HepG2 (cell line): Measurements from ENCODE around the gene NYNRIN. TPM values are rescaled to one million over a fixed set of nuclear protein-coding genes. Genes with fewer than 3 reads are reported as not detected.

ENCODE experiments used
- BORCS8-MEF2B ChIP-seq: sonication (generic); formaldehyde crosslinking; IDR thresholded peaks from 2 replicates; pipeline ENCODE4 v1.8.0; 2022; ENCODE audit warnings: mild to moderate bottlenecking, missing genetic modification reagents
- DNMT1 ChIP-seq: sonication (generic); formaldehyde crosslinking; IDR thresholded peaks from 2 replicates; pipeline ENCODE4 v1.5.1; 2020; ENCODE audit warnings: mild to moderate bottlenecking, missing genetic modification reagents
- DNMT3B ChIP-seq: conservative IDR thresholded peaks from 2 replicates; pipeline ENCODE4 v1.6.1; 2016; ENCODE audit warnings: missing biosample characterization, control low read depth
- HMG20A ChIP-seq: IDR thresholded peaks from 2 replicates; pipeline ENCODE4 v1.6.1; 2016; ENCODE audit warnings: borderline replicate concordance
- NFYB ChIP-seq: sonication (generic); formaldehyde crosslinking; IDR thresholded peaks from 2 replicates; pipeline ENCODE4 v1.4.0; 2020; ENCODE audit warnings: missing genetic modification reagents
- RFXAP ChIP-seq: sonication (generic); formaldehyde crosslinking; IDR thresholded peaks from 2 replicates; pipeline ENCODE4 v1.4.0; 2020; ENCODE audit warnings: missing genetic modification reagents, borderline replicate concordance
- SOX5 ChIP-seq: IDR thresholded peaks from 2 replicates; pipeline ENCODE4 v1.6.1; 2016; ENCODE audit warnings: borderline replicate concordance
- ZNF350 ChIP-seq: sonication (generic); formaldehyde crosslinking; IDR thresholded peaks from 2 replicates; pipeline ENCODE4 v1.4.0; 2020; ENCODE audit warnings: mild to moderate bottlenecking, low read depth, missing genetic modification reagents, borderline replicate concordance
- ZNF496 ChIP-seq: sonication (generic); formaldehyde crosslinking; IDR thresholded peaks from 2 replicates; pipeline ENCODE4 v1.8.1; 2023; ENCODE audit warnings: mild to moderate bottlenecking, moderate library complexity, missing genetic modification reagents; ENCODE audit not compliant: insufficient replicate concordance
- ZNF501 ChIP-seq: sonication (generic); formaldehyde crosslinking; IDR thresholded peaks from 2 replicates; pipeline ENCODE4 v1.5.1; 2020; ENCODE audit warnings: mild to moderate bottlenecking, moderate library complexity, missing genetic modification reagents
- ZNF569 ChIP-seq: sonication (generic); formaldehyde crosslinking; IDR thresholded peaks from 2 replicates; pipeline ENCODE4 v1.5.0; 2020; ENCODE audit warnings: mild to moderate bottlenecking, missing genetic modification reagents, moderate library complexity, borderline replicate concordance
- polyA plus RNA-seq, 8 experiments: library from polyadenylated mRNA; depleted of rRNA in 3 of 8; stranded (reverse) in 7 of 8; unstranded in 1 of 8; fragments of >200 nt; fragmentation: Illumina TruSeq in 4 of 8; extraction: Trizol in 4 of 8; gene quantifications; 2 replicates each; pipeline versions ENCODE4 v1.2.1 to v1.2.3, GENCODE V29; 2011 to 2016; ENCODE audit warnings: low read depth in 4 of 8, missing spikeins in 1 of 8, mixed read lengths in 1 of 8; ENCODE audit not compliant: insufficient read depth in 1 of 8
- total RNA-seq, 5 experiments: library from RNA; depleted of rRNA; stranded (reverse); fragments of >200 nt; fragmentation: Illumina TruSeq; extraction: Trizol; gene quantifications; 2 replicates each; pipeline ENCODE4 v1.2.3, GENCODE V29; 2016; ENCODE audit warnings: low read depth in 1 of 5
- TF ChIP-seq, protein P1 (sequence below): sonication (generic); formaldehyde crosslinking; IDR thresholded peaks from 2 replicates; pipeline ENCODE4 v1.5.0; 2020; ENCODE audit warnings: missing genetic modification reagents
- TF ChIP-seq, protein P2 (sequence below): sonication (generic); formaldehyde crosslinking; IDR thresholded peaks from 2 replicates; pipeline ENCODE4 v1.4.0; 2020; ENCODE audit warnings: low read depth, mild to moderate bottlenecking, missing genetic modification reagents
- TF ChIP-seq, protein P3 (sequence below), 2 experiments: sonication (generic) in 1 of 2; formaldehyde crosslinking in 1 of 2; IDR thresholded peaks; 2 replicates each; pipeline versions ENCODE4 v1.6.1 to v1.9.0; 2014 to 2022; ENCODE audit warnings: antibody characterized with exemption in 1 of 2, borderline replicate concordance in 1 of 2, inconsistent platforms in 1 of 2, low read depth in 1 of 2, missing genetic modification reagents in 1 of 2
- TF ChIP-seq, protein P4 (sequence below): sonication (generic); formaldehyde crosslinking; IDR thresholded peaks from 2 replicates; pipeline ENCODE4 v1.8.0; 2022; ENCODE audit warnings: mild to moderate bottlenecking, missing genetic modification reagents, moderate library complexity

The NYNRIN gene
- total and polyA plus RNA-seq, 2 of the 13 experiments (the other 11 are each of a cell fraction or from before 2014, with no cell fraction given): 0.63 to 1.1 TPM

DNA sequence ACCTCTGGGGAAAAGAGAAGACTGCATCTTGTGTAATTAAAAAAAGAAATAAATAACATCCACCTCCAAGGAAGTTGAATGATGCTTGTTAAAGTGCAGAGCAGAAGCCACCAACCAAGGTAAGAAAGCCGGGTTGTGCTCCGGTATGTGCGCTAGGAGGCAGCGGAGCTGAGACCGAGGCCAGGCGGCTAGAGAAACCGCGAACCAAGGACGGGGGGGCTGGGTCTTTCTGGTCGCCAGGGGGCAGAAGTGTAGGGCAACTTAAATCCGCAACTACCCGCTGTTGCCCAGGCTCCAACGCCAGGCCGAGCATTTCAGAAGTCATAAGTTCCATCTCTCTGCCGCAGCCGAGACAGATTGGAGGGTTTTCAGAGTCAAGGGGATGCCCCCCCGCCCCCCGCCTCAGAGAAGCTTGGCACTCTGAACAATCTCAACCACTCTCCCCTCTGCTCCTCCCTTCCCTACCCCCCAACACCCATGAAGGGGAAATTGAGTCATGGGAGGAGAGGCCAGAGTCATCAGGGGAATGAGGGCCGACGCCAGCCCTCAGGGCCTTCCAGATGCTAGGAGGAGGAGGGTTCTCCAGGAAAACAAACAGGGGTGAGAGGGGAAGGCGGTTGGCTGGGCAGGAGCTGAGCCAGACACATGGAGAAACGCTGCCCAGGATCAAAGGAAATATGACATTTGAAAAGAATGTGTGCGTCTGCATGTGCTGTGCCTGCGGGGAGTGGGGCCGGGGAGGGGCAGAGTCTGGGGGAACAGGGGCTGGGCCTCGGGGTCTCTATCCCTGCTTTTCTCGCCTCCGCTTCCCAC lies 33.0 kb upstream of the NYNRIN start (continued):
- TF ChIP-seq DNMT3B: no peak
- peak; percentile 87; the same call in 1 of the 2 replicates for TF ChIP-seq RFXAP
- TF ChIP-seq ZNF350 (CRISPR knock-in tag): peak; percentile 90; the same call in 1 of the 2 replicates
- TF ChIP-seq HMG20A: peak; percentile 54; the same call in 1 of the 2 replicates
- TF ChIP-seq, protein P1, sequence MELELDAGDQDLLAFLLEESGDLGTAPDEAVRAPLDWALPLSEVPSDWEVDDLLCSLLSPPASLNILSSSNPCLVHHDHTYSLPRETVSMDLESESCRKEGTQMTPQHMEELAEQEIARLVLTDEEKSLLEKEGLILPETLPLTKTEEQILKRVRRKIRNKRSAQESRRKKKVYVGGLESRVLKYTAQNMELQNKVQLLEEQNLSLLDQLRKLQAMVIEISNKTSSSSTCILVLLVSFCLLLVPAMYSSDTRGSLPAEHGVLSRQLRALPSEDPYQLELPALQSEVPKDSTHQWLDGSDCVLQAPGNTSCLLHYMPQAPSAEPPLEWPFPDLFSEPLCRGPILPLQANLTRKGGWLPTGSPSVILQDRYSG (CRISPR knock-in tag): no peak; the same call in 1 of the 2 replicates
- TF ChIP-seq ZNF569 (CRISPR knock-in tag): no peak
- peak; percentile 96 for TF ChIP-seq DNMT1 (CRISPR knock-in tag)
- TF ChIP-seq, protein P2, sequence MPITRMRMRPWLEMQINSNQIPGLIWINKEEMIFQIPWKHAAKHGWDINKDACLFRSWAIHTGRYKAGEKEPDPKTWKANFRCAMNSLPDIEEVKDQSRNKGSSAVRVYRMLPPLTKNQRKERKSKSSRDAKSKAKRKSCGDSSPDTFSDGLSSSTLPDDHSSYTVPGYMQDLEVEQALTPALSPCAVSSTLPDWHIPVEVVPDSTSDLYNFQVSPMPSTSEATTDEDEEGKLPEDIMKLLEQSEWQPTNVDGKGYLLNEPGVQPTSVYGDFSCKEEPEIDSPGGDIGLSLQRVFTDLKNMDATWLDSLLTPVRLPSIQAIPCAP: 0 out of 2 replicates have a peak, but pooled peaks have one; percentile 45
- TF ChIP-seq ZNF501 (CRISPR knock-in tag): peak; percentile 95
- no peak for TF ChIP-seq ZNF496 (CRISPR knock-in tag)
- peak; percentile 47; the same call in 1 of the 2 replicates for TF ChIP-seq NFYB
- TF ChIP-seq, protein P3, sequence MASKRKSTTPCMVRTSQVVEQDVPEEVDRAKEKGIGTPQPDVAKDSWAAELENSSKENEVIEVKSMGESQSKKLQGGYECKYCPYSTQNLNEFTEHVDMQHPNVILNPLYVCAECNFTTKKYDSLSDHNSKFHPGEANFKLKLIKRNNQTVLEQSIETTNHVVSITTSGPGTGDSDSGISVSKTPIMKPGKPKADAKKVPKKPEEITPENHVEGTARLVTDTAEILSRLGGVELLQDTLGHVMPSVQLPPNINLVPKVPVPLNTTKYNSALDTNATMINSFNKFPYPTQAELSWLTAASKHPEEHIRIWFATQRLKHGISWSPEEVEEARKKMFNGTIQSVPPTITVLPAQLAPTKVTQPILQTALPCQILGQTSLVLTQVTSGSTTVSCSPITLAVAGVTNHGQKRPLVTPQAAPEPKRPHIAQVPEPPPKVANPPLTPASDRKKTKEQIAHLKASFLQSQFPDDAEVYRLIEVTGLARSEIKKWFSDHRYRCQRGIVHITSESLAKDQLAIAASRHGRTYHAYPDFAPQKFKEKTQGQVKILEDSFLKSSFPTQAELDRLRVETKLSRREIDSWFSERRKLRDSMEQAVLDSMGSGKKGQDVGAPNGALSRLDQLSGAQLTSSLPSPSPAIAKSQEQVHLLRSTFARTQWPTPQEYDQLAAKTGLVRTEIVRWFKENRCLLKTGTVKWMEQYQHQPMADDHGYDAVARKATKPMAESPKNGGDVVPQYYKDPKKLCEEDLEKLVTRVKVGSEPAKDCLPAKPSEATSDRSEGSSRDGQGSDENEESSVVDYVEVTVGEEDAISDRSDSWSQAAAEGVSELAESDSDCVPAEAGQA (IDR thresholded peaks at IDR 0.05; ENCODE audit: low read depth): peak; percentile 76; the same call in 1 of the 2 replicates
- TF ChIP-seq, protein P3 (CRISPR knock-in tag; IDR thresholded peaks at IDR 0.05; ENCODE audit: borderline replicate concordance): no peak
- TF ChIP-seq, protein P4, sequence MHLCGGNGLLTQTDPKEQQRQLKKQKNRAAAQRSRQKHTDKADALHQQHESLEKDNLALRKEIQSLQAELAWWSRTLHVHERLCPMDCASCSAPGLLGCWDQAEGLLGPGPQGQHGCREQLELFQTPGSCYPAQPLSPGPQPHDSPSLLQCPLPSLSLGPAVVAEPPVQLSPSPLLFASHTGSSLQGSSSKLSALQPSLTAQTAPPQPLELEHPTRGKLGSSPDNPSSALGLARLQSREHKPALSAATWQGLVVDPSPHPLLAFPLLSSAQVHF: no peak
- peak; percentile 47; the same call in 1 of the 2 replicates for TF ChIP-seq SOX5 (CRISPR knock-in tag)
- TF ChIP-seq BORCS8-MEF2B (CRISPR knock-in tag): peak; percentile 97
